Stimulated activated CD8-positive, alpha-beta memory T cell treated with anti-CD3 and anti-CD28 coated beads, Interleukin-4, amount 100 ng/mL, for 4 hours (primary cell): ENCODE data around the gene TGFB2.
"Not testable (repeated sequence)": the region's sequence is repeated elsewhere in the genome, so short reads cannot be mapped to it uniquely, and the experiment has no call there.

Source experiments
- DNase-seq, 2 donors: peaks; one replicate each; pipeline ENCODE4 v3.0.0-alpha.2; 2020; ENCODE audit warnings: low read depth in 2 of 2, low spot score in 1 of 2

TGFB2 gene

DNA sequence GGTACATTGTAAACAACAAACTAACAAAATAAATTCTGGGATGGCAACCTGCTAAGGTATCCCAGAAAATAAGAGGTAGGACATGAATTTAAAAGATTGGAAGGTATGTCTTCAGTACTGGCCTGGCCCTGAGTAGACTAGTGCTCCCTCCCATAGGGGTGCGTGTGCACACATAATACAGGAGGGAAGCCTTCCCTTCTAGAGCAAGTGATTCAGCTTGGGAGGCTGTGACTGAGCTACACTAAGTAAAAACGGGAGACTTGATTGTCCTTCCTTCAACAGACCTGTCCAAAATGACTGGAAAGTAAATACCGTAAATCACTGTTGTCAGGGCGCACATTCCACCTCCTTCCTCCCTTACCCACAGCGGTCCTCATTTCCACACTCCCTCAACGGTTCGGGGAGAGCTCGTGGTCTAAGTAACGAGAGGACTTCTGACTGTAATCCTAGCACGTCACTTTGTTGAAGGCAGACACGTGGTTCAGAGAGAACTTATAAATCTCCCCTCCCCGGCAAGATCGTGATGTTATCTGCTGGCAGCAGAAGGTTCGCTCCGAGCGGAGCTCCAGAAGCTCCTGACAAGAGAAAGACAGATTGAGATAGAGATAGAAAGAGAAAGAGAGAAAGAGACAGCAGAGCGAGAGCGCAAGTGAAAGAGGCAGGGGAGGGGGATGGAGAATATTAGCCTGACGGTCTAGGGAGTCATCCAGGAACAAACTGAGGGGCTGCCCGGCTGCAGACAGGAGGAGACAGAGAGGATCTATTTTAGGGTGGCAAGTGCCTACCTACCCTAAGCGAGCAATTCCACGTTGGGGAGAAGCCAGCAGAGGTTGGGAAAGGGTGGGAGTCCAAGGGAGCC, at the start of gene TGFB2:
TGFB2 (plus strand) TSS at position 523 of the 859 bp plus-strand sequence. CDS start 1,366 bp downstream, outside the sequence.
- DNase-seq = no peak

DNA sequence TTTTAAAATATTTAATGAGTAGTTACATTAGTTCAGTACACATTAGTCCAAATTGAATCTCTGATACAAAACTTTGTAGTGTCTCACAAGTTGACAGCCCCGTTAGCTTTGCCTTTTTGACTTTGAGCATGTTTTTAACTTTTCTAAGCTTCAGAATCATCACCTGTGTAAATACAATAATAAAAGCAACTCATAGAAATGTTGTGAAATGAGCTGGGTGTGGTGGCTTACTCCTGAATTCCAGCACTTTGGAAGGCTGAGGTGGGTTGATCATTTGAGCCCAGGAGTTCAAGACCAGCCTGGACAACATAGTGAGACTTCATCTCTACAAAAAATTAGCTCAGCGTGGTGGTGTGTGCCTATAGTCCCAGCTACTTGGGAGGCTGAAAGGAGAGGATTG, 49.0 kb upstream of the TGFB2 start:
- DNase-seq = no peak

DNA sequence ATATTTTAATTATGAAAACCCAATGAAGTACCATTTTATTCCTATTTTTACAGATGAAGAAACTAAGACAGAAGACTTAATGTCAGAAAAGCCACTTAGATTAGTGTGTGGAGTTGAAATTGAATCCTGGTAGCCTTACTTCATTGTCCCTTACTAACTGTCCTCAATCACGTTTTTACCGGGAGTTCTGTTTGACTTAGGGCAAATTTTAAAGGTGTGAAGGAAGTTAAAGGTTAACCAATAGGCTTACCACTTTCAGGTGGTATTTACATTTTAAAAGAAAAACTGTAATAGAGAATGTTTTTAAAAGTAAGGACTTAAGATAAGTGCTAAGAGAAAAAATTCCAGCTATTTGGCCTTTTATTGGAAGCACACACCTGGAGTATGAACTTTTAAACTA, 47.7 kb upstream of the TGFB2 start:
- no peak for DNase-seq

DNA sequence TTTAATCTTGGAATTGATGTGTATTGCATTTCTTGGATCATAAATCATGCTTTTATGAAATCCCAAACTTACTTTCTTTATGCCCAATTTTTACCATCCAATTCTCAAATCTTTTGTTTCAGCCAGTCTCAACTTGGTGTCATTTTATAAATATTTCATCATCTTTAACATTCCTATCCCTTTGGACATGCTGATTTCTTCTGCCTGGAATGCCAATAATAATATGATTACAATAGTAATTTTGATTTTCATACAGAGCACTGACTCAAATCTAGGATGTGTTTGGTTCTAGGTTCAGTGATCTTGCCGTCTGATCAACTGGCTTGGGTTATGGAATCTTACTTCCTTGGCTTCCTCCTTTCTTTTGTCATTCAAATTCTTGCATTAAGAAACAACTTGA, 47.3 kb upstream of the TGFB2 start:
- no peak for DNase-seq

DNA sequence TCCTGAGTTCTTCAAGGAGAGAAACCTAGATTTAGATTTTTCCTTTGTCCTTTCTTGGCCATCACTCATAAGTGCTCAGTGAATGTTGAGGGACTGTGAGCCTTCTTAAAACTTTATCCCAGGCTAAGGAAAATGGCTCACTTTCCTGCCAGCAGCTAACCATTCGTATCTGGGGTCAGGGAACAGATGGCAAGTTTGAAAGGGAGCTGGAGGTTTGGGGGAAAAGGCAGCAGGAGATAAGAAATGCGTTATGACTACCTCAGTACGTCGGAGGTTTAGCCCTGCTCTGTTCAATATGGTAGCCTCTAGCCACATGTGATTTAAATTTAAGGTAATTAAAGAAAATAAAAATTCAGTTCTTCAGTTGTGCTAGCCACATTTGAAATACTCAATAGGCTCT, 46.7 kb upstream of the TGFB2 start:
- no peak for DNase-seq

DNA sequence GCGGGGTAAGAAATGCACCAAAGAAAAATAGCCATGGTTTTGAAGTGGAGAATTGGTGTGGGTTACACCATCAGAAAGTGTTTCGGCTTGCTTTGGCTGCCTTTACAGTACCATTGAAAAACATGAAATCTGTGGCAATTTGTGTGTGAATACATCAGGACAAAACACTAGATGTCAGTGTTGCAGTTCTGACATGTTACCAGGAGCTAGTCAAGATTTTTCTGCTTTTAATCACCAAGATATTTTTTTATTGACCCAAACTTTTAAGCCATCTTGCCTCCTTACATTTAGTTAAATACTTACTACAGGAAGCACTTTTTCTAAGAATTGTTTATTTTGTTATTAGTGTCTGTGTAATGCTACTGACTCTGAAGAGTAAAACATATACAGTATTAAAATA, 45.7 kb upstream of the TGFB2 start:
- no peak for DNase-seq

DNA sequence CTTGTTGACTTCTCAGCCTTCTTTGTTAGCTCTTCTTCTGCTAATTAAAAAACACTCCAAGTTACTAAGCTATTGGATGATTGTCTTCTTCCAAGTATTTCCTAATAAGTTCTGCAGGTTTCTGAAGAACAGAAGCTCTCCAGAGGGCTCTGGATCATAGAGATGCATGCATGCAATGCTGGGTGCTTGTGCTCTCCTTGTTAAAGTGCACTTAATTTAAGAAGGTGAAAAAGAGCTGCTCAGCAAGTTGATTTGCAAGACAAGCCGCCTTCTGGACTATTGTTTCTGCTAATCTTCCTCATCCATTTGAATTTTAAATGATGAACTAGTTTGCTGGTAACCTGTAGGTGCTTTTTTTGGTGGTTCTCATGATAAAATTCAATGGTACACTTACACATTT, 43.9 kb upstream of the TGFB2 start:
- DNase-seq = no peak

DNA sequence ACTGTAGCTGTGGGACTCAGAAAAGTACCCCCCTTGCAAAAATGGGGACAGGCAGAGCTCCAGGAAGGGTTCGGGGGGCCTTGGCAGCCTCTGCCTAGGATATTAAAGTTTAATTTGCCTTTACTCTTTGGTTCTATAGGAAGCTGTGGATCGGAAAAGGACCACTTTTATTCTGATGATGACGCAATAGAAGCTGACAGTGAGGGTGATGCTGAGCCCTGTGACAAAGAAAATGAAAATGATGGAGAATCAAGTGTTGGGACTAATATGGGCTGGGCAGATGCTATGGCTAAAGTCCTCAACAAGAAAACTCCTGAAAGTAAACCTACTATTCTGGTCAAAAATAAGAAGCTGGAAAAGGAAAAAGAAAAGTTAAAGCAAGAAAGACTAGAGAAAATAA, 43.0 kb upstream of the TGFB2 start:
- DNase-seq = no peak

DNA sequence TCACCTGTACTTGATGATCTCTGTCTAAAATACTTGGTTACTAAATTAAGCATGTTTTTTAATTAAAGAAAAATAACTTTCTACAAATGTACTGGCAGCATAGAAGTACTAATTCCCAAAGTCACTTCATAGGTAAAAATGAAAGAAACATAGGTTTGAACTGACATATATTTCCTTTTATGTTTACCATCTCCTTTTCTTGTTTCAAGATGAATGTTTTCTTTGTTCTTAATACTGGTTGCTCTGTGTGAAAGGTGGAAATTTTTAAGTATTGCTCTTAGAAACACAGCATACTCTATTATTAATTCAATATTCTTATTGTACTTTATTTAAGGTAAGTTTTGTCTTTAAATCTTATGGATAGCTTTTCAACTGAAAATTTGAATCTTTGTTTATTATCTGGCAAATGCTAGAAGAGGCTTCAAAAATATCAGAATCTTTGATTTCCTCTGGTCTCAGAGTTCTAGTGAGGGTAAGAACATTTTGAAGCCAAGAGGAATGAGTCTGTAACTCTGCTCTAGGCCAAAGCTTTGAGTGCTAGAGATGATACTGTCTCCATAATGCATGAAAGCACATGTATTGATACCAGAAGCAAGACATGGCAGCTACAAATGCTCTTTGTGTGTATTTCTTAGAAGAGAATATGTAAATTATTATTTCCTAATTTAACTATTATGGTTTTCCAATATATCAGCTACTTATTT, 41.8 kb upstream of the TGFB2 start:
- DNase-seq = no peak

DNA sequence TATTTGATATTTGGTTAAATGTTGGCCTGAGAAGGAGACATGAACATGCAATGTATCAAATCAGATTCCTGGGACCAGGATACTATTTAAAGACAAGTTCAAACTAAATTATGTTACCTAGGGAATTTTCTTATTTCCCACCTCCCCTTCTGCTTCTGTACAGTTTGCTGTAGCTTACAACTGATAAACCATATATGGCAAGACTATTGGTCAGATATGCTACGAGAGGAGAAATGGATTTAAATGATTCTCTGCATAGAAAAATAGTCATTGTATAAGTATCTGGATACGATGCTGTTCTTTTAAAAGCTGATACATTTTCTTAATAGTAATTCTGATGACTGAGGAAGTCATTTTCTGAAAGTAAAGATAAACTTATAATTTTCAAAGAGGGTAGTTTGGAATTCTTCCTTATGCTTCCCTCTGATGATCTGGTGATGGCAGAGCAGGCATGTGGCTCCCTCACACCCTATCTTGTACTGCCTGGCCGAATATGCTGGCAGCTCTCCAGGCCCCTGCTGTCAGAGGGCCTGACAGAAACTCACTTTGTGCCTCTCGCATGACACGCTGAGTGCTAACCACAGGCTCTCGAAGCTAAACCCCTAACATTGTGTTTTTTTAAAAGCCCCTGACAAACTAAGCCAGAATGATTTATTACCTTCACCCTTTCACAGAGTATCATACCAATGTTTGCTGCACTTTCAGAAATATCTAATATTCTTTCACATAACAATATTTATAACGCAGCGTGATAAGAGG, 40.7 kb upstream of the TGFB2 start:
- no peak for DNase-seq

DNA sequence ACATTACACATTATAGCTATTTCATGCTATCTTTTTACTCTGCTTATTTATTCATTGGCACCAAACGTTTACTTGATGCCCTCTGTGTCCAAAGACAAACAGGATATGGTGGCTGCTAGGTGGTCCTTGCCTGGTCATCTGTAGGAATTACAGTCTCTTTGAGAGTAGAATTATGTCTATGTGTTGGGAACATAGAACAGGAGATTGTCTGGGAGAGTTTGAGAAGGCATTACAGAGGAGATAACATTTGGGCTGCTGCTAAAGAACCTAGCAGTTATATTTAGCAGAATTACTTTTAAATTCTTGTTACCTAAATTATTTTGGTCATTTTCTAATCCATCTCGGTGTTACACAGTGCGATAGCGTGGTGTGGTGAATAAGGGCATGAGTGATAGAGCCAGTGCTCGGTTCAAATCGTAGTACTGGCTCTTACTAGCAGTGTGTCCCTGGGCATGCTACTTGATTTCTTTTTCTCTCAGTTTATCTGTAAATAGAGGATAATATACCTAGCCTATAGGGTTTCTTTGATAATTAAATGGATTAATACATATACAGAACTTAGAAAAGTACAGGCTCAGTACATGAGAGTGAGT, 39.6 kb upstream of the TGFB2 start:
- no peak for DNase-seq

DNA sequence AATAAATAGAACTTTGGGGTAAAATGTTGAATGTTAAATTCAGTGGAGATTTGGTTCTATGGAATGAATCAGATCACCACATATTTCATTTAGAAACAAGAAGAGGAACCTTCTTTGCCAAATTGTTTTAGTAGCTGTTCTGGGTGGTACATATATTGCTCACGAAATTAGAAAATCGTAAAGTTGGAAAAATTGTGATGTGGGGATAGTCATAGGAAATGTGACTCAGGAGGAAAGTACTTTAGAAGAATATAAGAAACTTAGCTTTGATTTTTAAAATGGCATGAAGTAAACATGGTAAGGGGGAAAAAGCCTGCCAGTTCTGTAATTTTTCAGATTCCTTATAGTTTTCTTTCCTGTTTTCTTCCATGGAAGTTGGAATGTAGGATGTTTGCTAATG, 32.6 kb upstream of the TGFB2 start:
- no peak for DNase-seq

DNA sequence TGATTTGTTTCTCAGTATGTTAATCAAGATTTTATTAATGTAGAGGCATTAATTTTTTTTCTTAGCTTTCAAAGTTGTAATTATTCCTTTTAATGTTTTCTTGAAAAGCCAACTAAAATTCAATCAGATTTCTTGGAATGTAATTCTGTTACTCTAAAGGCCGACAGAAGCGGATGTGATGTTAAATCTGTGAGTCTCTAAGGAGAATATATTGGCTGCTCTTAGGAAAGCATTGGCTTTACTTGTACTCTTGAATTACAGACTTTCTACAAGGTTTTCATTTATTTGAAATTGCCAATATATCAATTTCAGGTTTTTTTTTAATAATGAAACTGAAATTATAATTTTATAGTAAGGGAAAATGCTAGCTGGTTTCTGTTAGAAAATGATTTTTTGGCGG, 30.8 kb upstream of the TGFB2 start:
- no peak for DNase-seq

DNA sequence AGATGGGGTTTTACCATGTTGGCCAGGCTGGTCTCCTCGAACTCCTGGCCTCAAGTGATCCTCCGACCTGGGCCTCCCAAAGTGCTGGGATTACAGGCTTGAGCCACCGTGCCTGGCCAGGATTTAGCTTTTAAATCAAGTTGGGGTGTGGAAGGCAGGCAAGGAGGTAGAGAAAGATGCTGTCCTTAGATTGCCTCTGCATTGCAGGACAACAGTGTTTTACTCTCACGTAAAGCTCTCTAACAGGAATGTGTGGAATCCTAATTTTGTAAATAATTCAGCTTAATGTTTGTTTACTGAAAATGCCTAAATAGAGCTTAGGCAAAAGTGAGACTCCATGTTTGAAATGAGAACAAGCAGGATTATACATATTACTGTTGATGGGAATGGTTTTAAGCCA, 29.5 kb upstream of the TGFB2 start:
- no peak for DNase-seq

DNA sequence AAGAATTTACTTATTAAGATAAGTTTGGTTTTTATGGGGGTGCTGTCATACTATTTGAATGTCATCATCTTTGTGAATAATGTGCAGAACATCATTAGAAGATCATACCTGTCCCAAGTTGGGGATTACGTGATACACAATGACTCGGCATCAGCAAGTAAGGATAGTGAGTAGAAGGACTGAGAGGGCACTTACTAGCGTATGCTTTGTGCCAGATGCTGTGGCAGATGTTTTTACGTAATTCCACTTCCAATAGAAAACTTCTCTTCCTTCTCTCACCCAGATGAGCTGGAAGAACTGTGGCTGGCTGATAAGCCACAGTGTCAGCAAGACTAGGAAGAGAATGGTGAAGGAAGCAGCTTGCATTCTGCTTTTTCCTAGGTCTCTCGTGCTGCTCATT, 28.1 kb upstream of the TGFB2 start:
- no peak for DNase-seq

DNA sequence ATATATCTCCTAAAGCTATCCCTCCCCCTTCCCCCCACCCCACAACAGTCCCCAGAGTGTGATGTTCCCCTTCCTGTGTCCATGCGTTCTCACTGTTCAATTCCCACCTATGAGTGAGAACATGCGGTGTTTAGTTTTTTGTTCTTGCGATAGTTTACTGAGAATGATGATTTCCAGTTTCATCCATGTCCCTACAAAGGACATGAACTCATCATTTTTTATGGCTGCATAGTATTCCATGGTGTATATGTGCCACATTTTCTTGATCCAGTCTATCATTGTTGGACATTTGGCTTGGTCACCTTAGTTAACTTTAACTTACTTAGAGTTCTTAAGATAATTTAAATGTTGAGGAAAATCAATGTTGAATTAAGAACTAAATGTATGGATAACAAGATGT, 25.0 kb upstream of the TGFB2 start:
- not testable (repeated sequence) for DNase-seq

DNA sequence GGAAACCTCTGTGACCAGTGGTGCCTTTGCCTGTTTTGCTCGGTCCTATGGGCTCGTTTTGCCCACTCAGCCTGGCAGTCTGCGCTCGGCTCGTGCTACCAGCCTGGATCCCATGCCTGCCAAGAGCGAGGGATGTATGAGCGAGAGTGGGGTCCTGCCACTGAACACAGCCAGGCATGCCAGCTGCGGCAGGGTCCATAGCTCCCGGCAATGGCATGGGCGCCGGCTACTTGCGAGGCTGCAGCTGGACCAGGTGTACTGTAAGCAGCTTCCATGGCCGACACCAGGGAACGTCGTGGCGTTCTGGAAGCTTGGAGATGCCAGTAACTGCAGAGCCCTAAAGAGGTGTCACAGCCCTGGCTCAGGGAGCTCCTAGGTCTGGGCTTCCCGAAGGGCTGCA, 22.4 kb upstream of the TGFB2 start:
- no peak for DNase-seq

DNA sequence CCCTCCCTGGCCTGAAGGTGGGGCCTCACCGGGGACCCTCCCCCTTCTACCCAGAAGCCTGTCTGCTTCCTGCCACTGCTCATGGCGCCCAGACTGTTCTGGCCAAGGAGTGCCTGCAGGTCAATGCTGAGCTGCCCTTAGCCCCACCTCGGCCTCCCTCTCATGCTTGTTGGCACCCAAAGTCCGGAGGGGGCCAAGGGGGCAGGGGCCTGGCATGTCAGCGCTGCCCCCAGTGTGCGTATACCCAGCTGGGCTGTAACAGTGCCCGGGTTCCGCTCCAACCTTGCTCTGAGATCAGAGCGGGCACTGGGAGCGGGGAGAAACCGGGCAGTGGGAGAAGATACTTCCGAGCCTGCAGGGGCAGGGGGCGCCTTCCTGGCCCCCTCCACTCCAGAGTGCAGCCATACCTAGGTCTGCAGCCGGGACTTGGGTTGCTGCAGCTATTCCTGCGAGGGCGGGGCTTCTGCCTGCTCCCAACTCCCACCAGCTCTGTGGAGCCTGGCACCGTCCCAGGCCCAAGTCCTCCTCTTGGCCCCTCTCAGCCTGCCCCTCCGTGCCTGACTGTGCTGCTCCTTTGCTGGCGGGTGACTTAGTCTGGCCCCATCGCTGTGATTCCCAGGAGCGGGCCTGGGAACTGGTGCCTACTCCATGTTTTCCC, 21.4 kb upstream of the TGFB2 start:
- no peak for DNase-seq

DNA sequence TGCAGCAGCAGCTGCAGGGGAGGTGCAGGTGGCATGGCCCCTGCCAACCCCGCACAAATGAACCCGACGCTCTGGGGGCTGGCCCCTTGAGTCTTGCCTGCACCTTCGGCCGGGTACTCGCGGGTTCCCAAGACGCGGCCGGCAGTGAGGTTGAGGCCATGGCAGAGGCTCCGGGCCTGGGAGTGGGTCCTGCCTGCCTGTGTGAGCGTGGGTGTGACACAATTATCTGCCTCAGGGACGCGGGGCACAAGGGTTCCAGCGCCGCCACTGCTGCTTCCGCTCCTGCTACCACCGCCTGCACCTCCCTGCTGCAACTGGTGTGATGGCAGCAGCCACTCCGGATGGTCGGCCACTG, 20.9 kb upstream of the TGFB2 start:
- no peak for DNase-seq

DNA sequence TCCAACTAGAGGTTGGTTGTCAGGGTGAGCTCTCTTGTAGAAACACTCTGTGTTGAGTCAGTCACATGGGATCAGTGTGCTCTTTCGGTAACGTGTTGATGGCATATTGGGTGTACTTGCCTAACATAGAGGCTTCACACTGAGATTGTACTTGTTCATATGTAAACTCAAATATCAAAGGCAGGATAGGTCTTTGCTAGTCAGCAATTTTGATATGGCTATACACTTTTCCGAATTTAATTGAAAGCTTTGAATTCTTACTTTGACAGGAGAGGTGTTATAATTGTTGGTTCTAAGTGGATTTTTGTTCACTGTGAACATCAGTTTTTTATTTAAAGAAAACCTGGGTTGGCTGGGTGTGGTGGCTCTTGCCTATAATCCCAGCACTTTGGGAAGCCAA, 16.4 kb upstream of the TGFB2 start:
- DNase-seq = no peak

DNA sequence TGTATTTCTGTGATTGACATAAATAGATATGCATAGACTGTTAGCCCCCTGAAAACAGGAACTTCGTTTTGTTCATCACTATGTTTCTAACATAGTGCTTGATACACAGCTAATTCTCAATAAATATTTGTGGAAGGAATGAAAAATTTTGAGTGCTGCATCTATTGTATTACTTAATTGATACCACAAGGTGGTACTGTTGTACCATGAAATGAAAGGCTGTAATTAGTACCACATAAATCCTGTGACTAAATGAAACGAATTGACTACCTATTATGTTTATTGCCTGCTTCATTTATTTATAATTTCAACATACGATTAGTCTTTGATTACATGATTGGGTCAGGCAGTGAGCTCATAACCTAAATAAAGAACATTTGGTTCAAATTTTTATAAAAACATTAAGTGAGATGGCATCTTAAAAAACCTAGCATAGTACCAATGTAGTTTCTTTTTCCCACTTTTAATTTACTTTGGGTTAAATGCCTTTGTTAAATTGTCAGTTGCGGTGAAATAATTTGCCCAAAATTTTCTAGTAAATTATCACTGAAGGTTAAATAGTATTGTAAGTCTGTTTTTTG, 15.0 kb upstream of the TGFB2 start:
- no peak for DNase-seq
